Measurements from ENCODE around the gene USP40.

Gene USP40

DNA sequence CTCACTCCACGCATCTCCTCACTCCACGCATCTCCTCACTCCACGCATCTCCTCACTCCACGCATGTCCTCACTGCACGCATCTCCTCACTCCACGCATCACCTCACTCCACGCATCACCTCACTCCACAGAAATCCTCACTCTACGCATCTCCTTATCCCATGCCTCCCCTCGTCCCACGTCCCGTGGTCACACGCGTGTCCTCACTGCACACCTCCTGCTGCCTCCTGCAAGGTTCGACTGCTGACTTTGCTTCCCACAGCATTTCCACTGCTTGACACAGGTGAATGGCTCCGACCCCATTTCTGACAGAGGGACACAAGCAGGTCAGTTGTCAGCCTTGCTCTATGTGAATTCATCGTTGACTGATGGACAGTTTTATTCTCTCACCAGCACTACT is 103.0 kb downstream of the USP40 start:
- Histone ChIP-seq H3K27me3 (ENCODE audit: low read length) (no peaks in the 10 kb centered on the region), H3K79me2 (ENCODE audit: insufficient read depth, low read length) (no peaks in the 10 kb centered on the region), H3K4me3 (ENCODE audit: insufficient read depth, low read length, poor library complexity, severe bottlenecking) (no peak overlapping the region), H3K9me3 (ENCODE audit: insufficient read depth, low read length) (no peaks in the 10 kb centered on the region), H2AFZ (ENCODE audit: low read depth, low read length, severe bottlenecking) (no peak overlapping the region), H3K9ac (ENCODE audit: low read length) (no peak overlapping the region), H3F3A (ENCODE audit: insufficient read depth) (no peaks in the 10 kb centered on the region; the same call in 1 of the 2 replicates), H3K9me2 (replicated peaks; ENCODE audit: insufficient read depth, low read length) (no peaks in the 10 kb centered on the region), H3K36me3 (ENCODE audit: low read length) (no peaks in the 10 kb centered on the region), H3K4me2 (ENCODE audit: low read depth, low read length, poor library complexity, severe bottlenecking) (no peak overlapping the region), H4K20me1 (ENCODE audit: low read depth, low read length) (no peaks in the 10 kb centered on the region), H3K27ac (ENCODE audit: low read depth, low read length) (no peak overlapping the region)
- TF ChIP-seq EZH2phosphoT487 (conservative IDR thresholded peaks at IDR 0.05; ENCODE audit: low read length) = no peak
- TF ChIP-seq, protein P1, sequence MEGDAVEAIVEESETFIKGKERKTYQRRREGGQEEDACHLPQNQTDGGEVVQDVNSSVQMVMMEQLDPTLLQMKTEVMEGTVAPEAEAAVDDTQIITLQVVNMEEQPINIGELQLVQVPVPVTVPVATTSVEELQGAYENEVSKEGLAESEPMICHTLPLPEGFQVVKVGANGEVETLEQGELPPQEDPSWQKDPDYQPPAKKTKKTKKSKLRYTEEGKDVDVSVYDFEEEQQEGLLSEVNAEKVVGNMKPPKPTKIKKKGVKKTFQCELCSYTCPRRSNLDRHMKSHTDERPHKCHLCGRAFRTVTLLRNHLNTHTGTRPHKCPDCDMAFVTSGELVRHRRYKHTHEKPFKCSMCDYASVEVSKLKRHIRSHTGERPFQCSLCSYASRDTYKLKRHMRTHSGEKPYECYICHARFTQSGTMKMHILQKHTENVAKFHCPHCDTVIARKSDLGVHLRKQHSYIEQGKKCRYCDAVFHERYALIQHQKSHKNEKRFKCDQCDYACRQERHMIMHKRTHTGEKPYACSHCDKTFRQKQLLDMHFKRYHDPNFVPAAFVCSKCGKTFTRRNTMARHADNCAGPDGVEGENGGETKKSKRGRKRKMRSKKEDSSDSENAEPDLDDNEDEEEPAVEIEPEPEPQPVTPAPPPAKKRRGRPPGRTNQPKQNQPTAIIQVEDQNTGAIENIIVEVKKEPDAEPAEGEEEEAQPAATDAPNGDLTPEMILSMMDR (IDR thresholded peaks at IDR 0.05; ENCODE audit: insufficient read depth, low read length, poor library complexity, severe bottlenecking) = no peak

GRCh38 chr2:233462826-233463470 is 103.6 kb downstream of the USP40 start:
- Histone ChIP-seq H3K79me2 (ENCODE audit: insufficient read depth, low read length) (no peaks in the 10 kb centered on the region), H3K36me3 (ENCODE audit: low read length) (no peaks in the 10 kb centered on the region), H3K9me2 (replicated peaks; ENCODE audit: insufficient read depth, low read length) (no peaks in the 10 kb centered on the region), H2AFZ (ENCODE audit: low read depth, low read length, severe bottlenecking) (no peak overlapping the region), H3F3A (ENCODE audit: insufficient read depth) (no peaks in the 10 kb centered on the region; the same call in 1 of the 2 replicates), H3K9me3 (ENCODE audit: insufficient read depth, low read length) (no peaks in the 10 kb centered on the region), H3K27me3 (ENCODE audit: low read length) (no peaks in the 10 kb centered on the region), H3K9ac (ENCODE audit: low read length) (no peak overlapping the region), H4K20me1 (ENCODE audit: low read depth, low read length) (no peaks in the 10 kb centered on the region), H3K4me2 (ENCODE audit: low read depth, low read length, poor library complexity, severe bottlenecking) (no peak overlapping the region), H3K27ac (ENCODE audit: low read depth, low read length) (no peak overlapping the region), H3K4me3 (ENCODE audit: insufficient read depth, low read length, poor library complexity, severe bottlenecking) (no peak overlapping the region)
- TF ChIP-seq, protein P1 (IDR thresholded peaks at IDR 0.05; ENCODE audit: insufficient read depth, low read length, poor library complexity, severe bottlenecking) = no peak
- TF ChIP-seq EZH2phosphoT487 (conservative IDR thresholded peaks at IDR 0.05; ENCODE audit: low read length) = no peak

DNA sequence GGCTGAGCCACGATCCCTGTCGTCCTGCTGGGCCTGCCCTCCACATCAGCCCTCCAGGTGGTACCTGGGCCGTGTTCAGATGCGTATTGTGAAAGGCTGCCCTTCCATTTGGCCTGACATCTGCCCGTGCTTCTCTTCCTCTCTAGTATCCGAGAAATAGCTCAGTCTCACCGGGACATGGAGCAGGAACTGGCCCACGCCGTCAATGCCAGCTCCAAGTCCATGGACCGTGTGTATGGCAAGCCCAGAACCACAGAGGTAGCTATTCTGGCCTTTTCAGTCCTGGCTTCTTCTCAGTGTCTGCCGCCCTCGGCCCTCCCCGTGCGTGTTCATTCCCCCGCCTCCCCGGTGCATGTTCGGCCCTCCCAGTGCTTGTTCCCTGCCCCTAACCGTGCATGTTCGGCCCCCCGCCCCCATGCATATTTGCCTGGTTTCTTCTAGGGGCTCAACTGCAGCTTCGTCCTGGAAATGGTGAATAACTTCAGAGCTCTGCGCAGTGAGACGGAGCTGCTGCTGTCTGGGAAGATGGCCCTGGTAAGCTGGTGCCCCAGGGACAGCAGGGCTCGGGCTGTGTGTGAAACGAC is 104.3 kb downstream of the USP40 start:
- H3K27ac ChIP-seq (ENCODE audit: low read depth, low read length) = no peak overlapping the region
- H3K4me3 ChIP-seq (ENCODE audit: insufficient read depth, low read length, poor library complexity, severe bottlenecking) = no peak overlapping the region
- H3K36me3 ChIP-seq (ENCODE audit: low read length) = no peaks in the 10 kb centered on the region
- no peak overlapping the region for H2AFZ ChIP-seq (ENCODE audit: low read depth, low read length, severe bottlenecking)
- H3K4me2 ChIP-seq (ENCODE audit: low read depth, low read length, poor library complexity, severe bottlenecking) = no peak overlapping the region
- TF ChIP-seq, protein P1 (IDR thresholded peaks at IDR 0.05; ENCODE audit: insufficient read depth, low read length, poor library complexity, severe bottlenecking) = no peak
- TF ChIP-seq EZH2phosphoT487 (conservative IDR thresholded peaks at IDR 0.05; ENCODE audit: low read length) = no peak
- H3K27me3 ChIP-seq (ENCODE audit: low read length) = no peaks in the 10 kb centered on the region
- H3K9me3 ChIP-seq (ENCODE audit: insufficient read depth, low read length) = no peaks in the 10 kb centered on the region
- no peaks in the 10 kb centered on the region for H4K20me1 ChIP-seq (ENCODE audit: low read depth, low read length)
- H3K9ac ChIP-seq (ENCODE audit: low read length) = no peak overlapping the region
- H3K9me2 ChIP-seq (replicated peaks; ENCODE audit: insufficient read depth, low read length) = no peaks in the 10 kb centered on the region
- H3F3A ChIP-seq (ENCODE audit: insufficient read depth) = no peaks in the 10 kb centered on the region; the same call in 1 of the 2 replicates
- H3K79me2 ChIP-seq (ENCODE audit: insufficient read depth, low read length) = no peaks in the 10 kb centered on the region
